ENCODE measurements around the gene GBF1.

Gene GBF1

GRCh38 chr10:102358712-102359382 lies 113.5 kb downstream of the GBF1 start:
- DNase-seq: no peak

GRCh38 chr10:102367441-102367840 lies 122.1 kb downstream of the GBF1 start:
- no peak for DNase-seq

- no peak for DNase-seq
Measured at GRCh38 chr10:102368077-102368476, 122.7 kb downstream of the GBF1 start.

- DNase-seq: no peak
Measured at GRCh38 chr10:102371295-102371694, 126.0 kb downstream of the GBF1 start.

GRCh38 chr10:102375250-102375649 lies 129.9 kb downstream of the GBF1 start:
- no peak for DNase-seq

GRCh38 chr10:102375867-102376266 lies 130.5 kb downstream of the GBF1 start:
- no peak for DNase-seq

GRCh38 chr10:102376901-102377300 lies 131.6 kb downstream of the GBF1 start:
- no peak for DNase-seq

GRCh38 chr10:102379383-102379782 lies 134.1 kb downstream of the GBF1 start:
- DNase-seq: no peak

- DNase-seq: no peak
Measured at GRCh38 chr10:102381983-102382382, 136.7 kb downstream of the GBF1 start.

GRCh38 chr10:102382871-102383270 lies 137.5 kb downstream of the GBF1 start:
- DNase-seq: no peak

GRCh38 chr10:102384053-102384452 lies 138.7 kb downstream of the GBF1 start:
- no peak for DNase-seq

GRCh38 chr10:102384606-102385429 lies 139.5 kb downstream of the GBF1 start:
- DNase-seq: no peak

GRCh38 chr10:102389894-102390293 lies 144.6 kb downstream of the GBF1 start:
- DNase-seq: no peak

GRCh38 chr10:102392306-102392705 lies 147.0 kb downstream of the GBF1 start:
- DNase-seq: no peak

- no peak for DNase-seq
Measured at GRCh38 chr10:102393411-102394078, 148.2 kb downstream of the GBF1 start.

GRCh38 chr10:102394079-102394800 lies 148.9 kb downstream of the GBF1 start:
- DNase-seq: peak; percentile 99

- peak; percentile 80 for DNase-seq
Measured at GRCh38 chr10:102394801-102395399, 149.6 kb downstream of the GBF1 start.

GRCh38 chr10:102395400-102396316 lies 150.3 kb downstream of the GBF1 start, which contains the start of gene NFKB2:
Gene NFKB2 (plus strand): TSS chr10:102395705. CDS start chr10:102395960, 255 bp downstream.
- peak; percentile 91 for DNase-seq

GRCh38 chr10:102396317-102396650 lies 151.0 kb downstream of the GBF1 start:
- DNase-seq: no peak

GRCh38 chr10:102396730-102397151 lies 151.4 kb downstream of the GBF1 start:
- no peak for DNase-seq

Data from effector CD8-positive, alpha-beta T cell (primary cell).